Measurements from ENCODE around the gene NOC2L. TPM values are rescaled to one million over a fixed set of nuclear protein-coding genes. Genes with fewer than 3 reads are reported as not detected.

NOC2L gene
- total and polyA plus RNA-seq, 9 of the 15 experiments (the other 6 are each of a cell fraction or from before 2014, with no cell fraction given): 4.0 to 410 (median 200) TPM

- TF ChIP-seq PKNOX1 (IDR thresholded peaks at IDR 0.05): peak; percentile 96
- no peak for TF ChIP-seq ETS2 (tag; IDR thresholded peaks at IDR 0.05; ENCODE audit: borderline replicate concordance, poor library complexity, severe bottlenecking)
- TF ChIP-seq, protein P1, sequence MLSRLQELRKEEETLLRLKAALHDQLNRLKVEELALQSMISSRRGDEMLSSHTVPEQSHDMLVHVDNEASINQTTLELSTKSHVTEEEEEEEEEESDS (CRISPR knock-in tag; IDR thresholded peaks at IDR 0.05): no peak
- TF ChIP-seq NCOA6 (IDR thresholded peaks at IDR 0.05): no peak
- TF ChIP-seq KAT7 (CRISPR knock-in tag; IDR thresholded peaks at IDR 0.05; ENCODE audit: borderline replicate concordance): no peak
- no peak for TF ChIP-seq ZNF444 (CRISPR knock-in tag; IDR thresholded peaks at IDR 0.05)
- TF ChIP-seq ZNF766 (CRISPR knock-in tag; conservative IDR thresholded peaks at IDR 0.05): no peak
- no peak for TF ChIP-seq RBM14 (IDR thresholded peaks at IDR 0.05; ENCODE audit: borderline replicate concordance, insufficient read depth, low read depth, low read length)
- no peak for TF ChIP-seq ARID2 (IDR thresholded peaks at IDR 0.05)
- 0 out of 2 replicates have a peak, but pooled peaks have one; percentile 63 for TF ChIP-seq CBX1 (IDR thresholded peaks at IDR 0.05; ENCODE audit: low read depth)
- no peak for TF ChIP-seq TAF1 (IDR thresholded peaks at IDR 0.05; ENCODE audit: control insufficient read depth, extremely low read depth, insufficient read depth, low read length, severe bottlenecking)
- TF ChIP-seq ZNF140 (CRISPR knock-in tag; IDR thresholded peaks at IDR 0.05): no peak
- no peak for TF ChIP-seq HMG20B (CRISPR knock-in tag; IDR thresholded peaks at IDR 0.05)
- TF ChIP-seq KLF10 (CRISPR knock-in tag; IDR thresholded peaks at IDR 0.05): no peak
- TF ChIP-seq HDAC3 (IDR thresholded peaks at IDR 0.05; ENCODE audit: borderline replicate concordance, partially characterized antibody): no peak
- TF ChIP-seq THRAP3 (IDR thresholded peaks at IDR 0.05; ENCODE audit: borderline replicate concordance): no peak
- peak; percentile 12; the same call in 1 of the 2 replicates for TF ChIP-seq ZEB2 (IDR thresholded peaks at IDR 0.05)
- no peak for TF ChIP-seq NCOA2 (IDR thresholded peaks at IDR 0.05; ENCODE audit: partially characterized antibody in 2 of 2)
- peak; percentile 55; the same call in 1 of the 2 replicates for TF ChIP-seq ESRRA (IDR thresholded peaks at IDR 0.05; ENCODE audit: borderline replicate concordance, low read depth)
- no peak for TF ChIP-seq TEAD2 (tag; IDR thresholded peaks at IDR 0.05)
- TF ChIP-seq NR1H2 (CRISPR knock-in tag; IDR thresholded peaks at IDR 0.05): no peak
- TF ChIP-seq ATF6 (CRISPR knock-in tag; IDR thresholded peaks at IDR 0.05): no peak; the same call in 1 of the 2 replicates
- TF ChIP-seq NFATC3 (IDR thresholded peaks at IDR 0.05): 0 out of 2 replicates have a peak, but pooled peaks have one; percentile 58
- TF ChIP-seq CBFA2T3 (IDR thresholded peaks at IDR 0.05): peak; percentile 35
- TF ChIP-seq, protein P2, sequence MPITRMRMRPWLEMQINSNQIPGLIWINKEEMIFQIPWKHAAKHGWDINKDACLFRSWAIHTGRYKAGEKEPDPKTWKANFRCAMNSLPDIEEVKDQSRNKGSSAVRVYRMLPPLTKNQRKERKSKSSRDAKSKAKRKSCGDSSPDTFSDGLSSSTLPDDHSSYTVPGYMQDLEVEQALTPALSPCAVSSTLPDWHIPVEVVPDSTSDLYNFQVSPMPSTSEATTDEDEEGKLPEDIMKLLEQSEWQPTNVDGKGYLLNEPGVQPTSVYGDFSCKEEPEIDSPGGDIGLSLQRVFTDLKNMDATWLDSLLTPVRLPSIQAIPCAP (CRISPR knock-in tag; IDR thresholded peaks at IDR 0.05; ENCODE audit: borderline replicate concordance): no peak
- no peak for TF ChIP-seq ZNF143 (CRISPR knock-in tag; IDR thresholded peaks at IDR 0.05)
Observed at GRCh38 chr1:921011-921837, 37.8 kb downstream of the NOC2L start (continued).
